Smooth muscle cell (in vitro differentiated cells): ENCODE measurements around the gene NWD2. TPM values are rescaled to one million over a fixed set of nuclear protein-coding genes. Genes with fewer than 3 reads are reported as not detected.
"Not testable (repeated sequence)": the region's sequence is repeated elsewhere in the genome, so short reads cannot be mapped to it uniquely, and the experiment has no call there.

Experiments used
- DNase-seq: peaks from one replicate; lab custom pipeline; 2025; ENCODE audit not compliant: unreplicated experiment; lab: John Stamatoyannopoulos, UW
- H2AFZ ChIP-seq: fragments of 200-600 bp; sonication (generic); 2 replicates; pipeline ENCODE4 v1.6.0; 2016; ENCODE audit warnings: antibody characterized with exemption, low read depth, mild to moderate bottlenecking
- H3F3A ChIP-seq: fragments of 200-600 bp; sonication (generic); 2 replicates; pipeline ENCODE4 v1.6.0; 2017; ENCODE audit warnings: antibody characterized with exemption, low read depth
- H3K27ac ChIP-seq: fragments of 200-600 bp; sonication (generic); 2 replicates; pipeline ENCODE4 v1.5.1; 2016; ENCODE audit warnings: low read depth, mild to moderate bottlenecking
- H3K27me3 ChIP-seq: fragments of 200-600 bp; sonication (generic); 2 replicates; pipeline ENCODE4 v1.6.1; 2016; ENCODE audit warnings: low read depth, mild to moderate bottlenecking
- H3K36me3 ChIP-seq: fragments of 200-600 bp; sonication (generic); 2 replicates; pipeline ENCODE4 v1.5.1; 2016; ENCODE audit warnings: low read depth
- H3K4me1 ChIP-seq: fragments of 200-600 bp; sonication (generic); 2 replicates; pipeline ENCODE4 v1.5.1; 2016; ENCODE audit warnings: low read depth
- H3K4me2 ChIP-seq: fragments of 200-600 bp; sonication (generic); 2 replicates; pipeline ENCODE4 v1.6.0; 2016; ENCODE audit warnings: mild to moderate bottlenecking
- H3K4me3 ChIP-seq: fragments of 200-600 bp; sonication (generic); 2 replicates; pipeline ENCODE4 v1.5.1; 2016; ENCODE audit warnings: mild to moderate bottlenecking
- H3K79me2 ChIP-seq: fragments of 200-600 bp; sonication (generic); 2 replicates; pipeline ENCODE4 v1.6.0; 2016; ENCODE audit warnings: low read depth, mild to moderate bottlenecking
- H3K9ac ChIP-seq: fragments of 200-600 bp; sonication (generic); 2 replicates; pipeline ENCODE4 v1.6.0; 2016; ENCODE audit warnings: low read depth
- H3K9me3 ChIP-seq: fragments of 200-600 bp; sonication (generic); replicated peaks from 2 replicates; pipeline ENCODE4 v1.5.1; 2016; ENCODE audit warnings: low read depth
- H4K20me1 ChIP-seq: fragments of 200-600 bp; sonication (generic); 2 replicates; pipeline ENCODE4 v1.6.0; 2016; ENCODE audit warnings: low read depth
- CTCF ChIP-seq: fragments of 200-600 bp; sonication (generic); IDR thresholded peaks from 2 replicates; pipeline ENCODE4 v1.5.1; 2017; ENCODE audit warnings: borderline replicate concordance, mild to moderate bottlenecking, antibody characterized with exemption; ENCODE audit not compliant: insufficient read depth, poor library complexity, severe bottlenecking
- WGBS: methylation state at CpG from one replicate; pipeline ENCODE4 v1.1.7; 2016; ENCODE audit warnings: low lambda C conversion rate; 5-methylcytosine and 5-hydroxymethylcytosine counted together
- microRNA-seq: library from miRNA; unstranded; fragments of <30 nt; microRNA quantifications from one replicate; pipeline ENCODE4, GENCODE V29; 2016; ENCODE audit warnings: borderline number of aligned reads
- polyA plus RNA-seq: library from polyadenylated mRNA; unstranded; fragments of >200 nt; fragmentation: Nextera tagmentation; extraction: Ambion mirVana; gene quantifications from 2 replicates; pipeline ENCODE4 v1.2.1, GENCODE V29; 2016
- small RNA-seq: library from RNA; depleted of rRNA; stranded (forward); fragments of <200 nt; gene quantifications from one replicate; pipeline ENCODE3, GENCODE V24; 2014
- total RNA-seq: library from RNA; depleted of rRNA; stranded (reverse); fragments of >200 nt; gene quantifications from 2 replicates; pipeline ENCODE4 v1.2.3, GENCODE V29; 2014

Gene NWD2
- total and polyA plus RNA-seq, 2 experiments from 2014 or later, result not detected

DNA sequence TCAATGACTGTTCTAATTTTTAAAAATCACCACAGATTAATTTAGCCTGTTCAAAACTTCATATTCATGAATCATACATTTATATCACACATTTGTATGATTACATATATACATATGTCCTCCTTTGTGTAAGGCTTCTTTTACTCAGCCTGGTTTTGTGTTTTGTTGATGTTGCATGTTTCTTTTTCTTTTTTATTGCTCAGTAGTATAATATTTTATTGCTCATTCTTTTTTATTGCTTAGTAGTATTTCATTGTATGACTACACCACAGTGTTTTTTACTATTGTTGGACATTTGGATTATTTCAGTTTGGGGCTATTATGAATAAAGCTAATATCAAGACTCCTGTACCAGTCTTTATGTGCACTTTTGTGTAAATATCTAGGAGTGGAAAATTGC lies 243.1 kb downstream of the NWD2 start:
- H3K4me1 ChIP-seq, result peaks cover 7% of the 10 kb centered on the region
- no peak for DNase-seq
- no peaks in the 10 kb centered on the region for H3K79me2 ChIP-seq
- H3K9ac ChIP-seq, result no peak overlapping the region
- no peak overlapping the region for H3K27ac ChIP-seq
- H3K9me3 ChIP-seq, result no peaks in the 10 kb centered on the region
- no peak for TF ChIP-seq CTCF
- no peaks in the 10 kb centered on the region for H3F3A ChIP-seq
- no peak overlapping the region for H2AFZ ChIP-seq
- no peaks in the 10 kb centered on the region for H3K36me3 ChIP-seq
- no peaks in the 10 kb centered on the region for H4K20me1 ChIP-seq
- H3K27me3 ChIP-seq, result no peaks in the 10 kb centered on the region
- no peak overlapping the region for H3K4me3 ChIP-seq
- no peak overlapping the region for H3K4me2 ChIP-seq

DNA sequence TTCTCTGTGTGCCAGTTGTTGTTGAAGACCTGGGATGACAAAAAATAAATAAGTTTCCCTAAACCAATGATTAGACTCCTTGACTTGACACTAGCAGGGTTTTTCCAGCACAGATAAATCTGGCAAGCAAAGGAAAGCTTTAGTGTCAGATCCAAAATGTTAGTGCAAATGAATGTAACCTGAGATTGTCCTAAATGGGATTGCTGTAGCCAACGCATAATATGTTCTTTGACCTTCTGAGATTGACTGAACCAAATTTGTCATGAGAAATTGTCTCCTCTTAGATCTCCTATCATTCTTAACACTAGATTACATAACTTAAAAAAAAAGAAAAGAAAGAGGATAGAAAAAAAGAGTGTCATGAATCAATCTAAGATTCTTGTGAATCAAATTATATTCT lies 245.2 kb downstream of the NWD2 start:
- H3K36me3 ChIP-seq, result no peaks in the 10 kb centered on the region
- no peaks in the 10 kb centered on the region for H3F3A ChIP-seq
- peaks cover 7% of the 10 kb centered on the region for H3K4me1 ChIP-seq
- H3K79me2 ChIP-seq, result no peaks in the 10 kb centered on the region
- no peak overlapping the region for H3K27ac ChIP-seq
- DNase-seq, result no peak
- H3K27me3 ChIP-seq, result no peaks in the 10 kb centered on the region
- H4K20me1 ChIP-seq, result no peaks in the 10 kb centered on the region
- H3K4me2 ChIP-seq, result no peak overlapping the region
- no peaks in the 10 kb centered on the region for H3K9me3 ChIP-seq
- WGBS, result 87% methylated on average over 1 of the region's 1 CpG
- no peak for TF ChIP-seq CTCF
- H3K9ac ChIP-seq, result no peak overlapping the region
- H2AFZ ChIP-seq, result no peak overlapping the region
- H3K4me3 ChIP-seq, result no peak overlapping the region

DNA sequence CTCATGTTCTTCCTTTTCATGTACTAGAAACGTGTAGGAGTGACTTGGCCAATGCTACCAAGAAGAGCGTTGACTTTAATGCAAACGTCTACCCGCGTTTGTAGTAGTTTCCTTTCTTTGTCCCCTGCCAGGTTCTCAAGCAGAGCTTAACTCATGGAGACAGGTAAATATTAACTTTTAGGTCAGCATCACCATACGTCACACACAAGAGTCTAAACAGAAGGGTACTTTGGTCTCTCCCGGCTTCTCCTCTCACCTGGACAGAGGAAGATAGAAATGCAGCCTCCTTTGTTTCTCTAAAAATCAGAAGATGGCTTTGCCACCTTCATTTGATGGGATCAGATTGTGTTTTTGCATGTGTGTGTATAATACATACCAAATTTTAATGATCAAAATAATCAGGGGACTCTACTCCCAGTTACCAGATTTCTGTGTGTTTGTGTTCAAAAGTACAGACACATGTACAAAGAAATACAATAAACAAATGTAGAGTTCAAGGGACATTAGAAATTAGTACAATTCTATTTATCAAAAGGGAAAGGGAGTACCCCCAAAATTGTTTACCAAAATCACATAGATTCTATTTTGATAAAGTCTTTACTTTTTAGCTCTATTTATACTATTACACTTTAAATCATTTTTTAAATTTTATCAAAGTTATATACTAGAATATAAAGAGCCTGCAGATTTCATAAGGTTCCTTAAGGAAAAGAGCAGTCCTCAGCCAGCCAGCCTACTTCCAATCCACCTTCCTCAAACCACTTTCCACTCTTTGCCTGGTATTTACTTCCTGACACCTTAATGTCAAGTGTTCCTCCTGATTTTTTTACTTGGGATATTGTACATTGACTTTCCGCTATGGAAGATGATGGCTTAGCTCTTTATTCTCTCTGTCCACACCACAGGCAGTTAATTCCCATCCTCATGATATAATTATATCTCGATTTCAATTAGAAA lies 246.1 kb downstream of the NWD2 start:
- H3K27me3 ChIP-seq, result no peaks in the 10 kb centered on the region
- H3K9me3 ChIP-seq, result no peaks in the 10 kb centered on the region
- 83% methylated on average over 9 of the region's 9 CpGs for WGBS
- H3F3A ChIP-seq, result no peaks in the 10 kb centered on the region
- H3K4me3 ChIP-seq, result no peak overlapping the region
- H3K4me1 ChIP-seq, result peaks cover 7% of the 10 kb centered on the region
- no peak overlapping the region for H3K4me2 ChIP-seq
- H3K79me2 ChIP-seq, result no peaks in the 10 kb centered on the region
- no peaks in the 10 kb centered on the region for H3K36me3 ChIP-seq
- DNase-seq, result no peak
- H3K27ac ChIP-seq, result no peak overlapping the region
- no peak overlapping the region for H3K9ac ChIP-seq
- no peaks in the 10 kb centered on the region for H4K20me1 ChIP-seq
- H2AFZ ChIP-seq, result no peak overlapping the region
- no peak for TF ChIP-seq CTCF

DNA sequence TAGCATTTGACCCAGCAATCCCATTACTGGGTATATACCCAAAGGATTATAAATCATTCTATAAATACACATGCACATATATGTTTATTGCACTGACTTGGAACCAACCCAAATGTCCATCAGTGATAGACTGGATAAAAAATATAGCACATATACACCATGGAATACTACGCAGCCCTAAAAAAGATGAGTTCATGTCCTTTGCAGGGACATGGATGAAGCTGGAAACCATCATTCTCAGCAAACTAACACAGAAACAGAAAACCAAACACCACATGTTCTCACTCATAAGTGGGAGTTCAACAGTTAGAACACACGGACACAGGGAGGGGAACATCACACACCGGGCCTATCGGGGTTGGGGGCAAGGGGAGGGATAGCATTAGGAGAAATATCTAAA lies 250.8 kb downstream of the NWD2 start:
- not testable (repeated sequence) for H2AFZ ChIP-seq, H3K4me2 ChIP-seq, H3K4me3 ChIP-seq, H3K9ac ChIP-seq, H3K4me1 ChIP-seq, H3K27me3 ChIP-seq, H3K27ac ChIP-seq, H3F3A ChIP-seq, H3K79me2 ChIP-seq, H4K20me1 ChIP-seq, H3K36me3 ChIP-seq, DNase-seq, H3K9me3 ChIP-seq
- WGBS, result 94% methylated on average over 4 of the region's 4 CpGs

Small RNA genes lying within 50 kb of the gene (microRNA-seq; reads per million reads assigned to microRNA genes)
- not detected for gene MIR4801

Small RNA genes lying within 50 kb of the gene (small RNA-seq; reads per million reads assigned to genes)
- gene MIR4801, result not detected
